AG09319 (cell line): Measurements from ENCODE around the gene NKX2-1.

Experiments used
- DNase-seq: peaks from one replicate; pipeline ENCODE4 v3.0.0-alpha.2; 2010; ENCODE audit warnings: low read depth; ENCODE audit errors: extremely low read depth
- CTCF ChIP-seq: IDR thresholded peaks from 2 replicates; pipeline ENCODE4 v1.5.1; 2011; ENCODE audit warnings: low read depth, mild to moderate bottlenecking, inconsistent platforms, low read length, moderate library complexity

The NKX2-1 gene

DNA sequence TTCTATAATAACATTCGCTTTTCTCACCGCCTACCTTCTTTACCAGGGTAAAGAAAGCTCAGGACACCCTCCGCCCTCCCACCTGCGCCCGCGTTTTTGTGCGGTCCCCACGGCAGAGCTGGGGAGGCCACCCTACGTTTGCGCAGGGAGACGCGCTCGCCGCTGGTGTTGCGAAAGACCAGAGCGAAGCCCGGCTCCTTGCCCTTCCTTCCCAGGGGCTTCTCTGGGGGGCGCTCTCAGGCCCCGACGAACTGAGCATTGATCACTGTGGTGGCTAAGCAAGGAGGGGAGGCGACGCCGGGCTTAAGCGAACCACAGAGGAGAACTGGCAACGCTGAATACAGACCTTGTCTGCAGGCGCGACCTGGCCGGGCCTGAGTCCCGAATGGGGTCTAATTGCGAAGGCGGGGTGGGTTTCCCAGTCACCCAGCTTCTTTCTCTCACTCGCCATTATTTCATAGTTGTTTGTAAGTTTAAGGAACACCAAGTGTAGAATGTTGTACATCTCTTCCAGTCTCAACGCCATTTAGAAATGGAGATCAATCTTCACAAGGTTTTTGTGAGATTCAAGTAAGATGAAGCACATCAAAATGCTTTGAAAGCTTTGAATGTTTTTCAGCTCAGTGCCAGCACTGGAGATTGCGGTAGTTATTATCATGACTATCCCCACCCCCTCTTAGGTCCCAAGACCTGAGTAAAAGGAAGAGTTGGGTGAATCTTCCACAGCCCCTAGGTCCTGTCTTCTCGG, 1.7 kb upstream of the NKX2-1 start:
- no peak for DNase-seq
- TF ChIP-seq CTCF = no peak

DNA sequence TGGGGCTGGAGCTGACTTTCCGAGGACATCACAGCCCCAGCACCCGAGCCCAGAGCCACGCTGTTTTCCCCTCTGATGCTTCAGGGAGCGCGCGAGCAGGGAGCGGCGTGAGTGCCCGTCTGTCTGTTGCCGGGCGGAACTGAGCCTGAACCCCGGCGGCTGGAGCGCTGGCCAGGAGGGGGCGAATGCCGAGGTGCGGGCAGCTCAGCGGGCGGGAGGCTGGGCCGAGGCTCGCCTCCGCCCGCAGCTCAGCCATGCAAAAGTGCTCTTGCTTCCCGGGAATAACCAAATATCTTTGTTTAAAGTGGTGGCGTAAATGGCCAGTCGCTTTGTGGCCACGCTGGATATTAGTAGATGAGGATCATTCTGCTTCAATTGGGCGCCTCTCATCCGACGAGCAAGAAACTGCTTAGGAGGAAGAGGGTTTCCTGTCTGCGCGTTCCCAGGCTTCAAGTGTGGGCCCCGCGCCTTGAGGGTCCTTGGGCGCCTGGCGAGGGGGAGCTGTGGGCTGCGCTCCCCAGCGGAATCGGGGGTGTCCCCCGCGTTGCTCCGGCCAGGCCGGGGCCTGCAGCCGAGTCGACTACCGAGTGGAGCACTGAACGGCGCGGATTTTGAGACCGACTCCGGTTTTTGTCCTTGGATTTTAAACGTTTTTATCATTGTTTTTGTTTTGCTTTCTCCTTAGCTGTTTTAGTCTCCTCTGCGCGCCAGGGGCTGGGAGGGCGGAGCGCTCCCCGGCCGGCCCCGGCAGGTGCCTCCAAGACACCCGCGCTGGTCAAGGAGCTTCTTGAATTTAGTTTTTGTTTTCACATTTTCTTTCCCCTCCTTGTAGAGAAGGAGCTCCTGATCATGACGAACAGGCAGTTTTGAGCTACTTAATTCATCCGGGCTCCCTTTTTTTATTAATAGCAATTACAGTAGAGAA, 831 bp upstream of the NKX2-1 start:
- DNase-seq = no peak
- peak; percentile 33 for TF ChIP-seq CTCF

DNA sequence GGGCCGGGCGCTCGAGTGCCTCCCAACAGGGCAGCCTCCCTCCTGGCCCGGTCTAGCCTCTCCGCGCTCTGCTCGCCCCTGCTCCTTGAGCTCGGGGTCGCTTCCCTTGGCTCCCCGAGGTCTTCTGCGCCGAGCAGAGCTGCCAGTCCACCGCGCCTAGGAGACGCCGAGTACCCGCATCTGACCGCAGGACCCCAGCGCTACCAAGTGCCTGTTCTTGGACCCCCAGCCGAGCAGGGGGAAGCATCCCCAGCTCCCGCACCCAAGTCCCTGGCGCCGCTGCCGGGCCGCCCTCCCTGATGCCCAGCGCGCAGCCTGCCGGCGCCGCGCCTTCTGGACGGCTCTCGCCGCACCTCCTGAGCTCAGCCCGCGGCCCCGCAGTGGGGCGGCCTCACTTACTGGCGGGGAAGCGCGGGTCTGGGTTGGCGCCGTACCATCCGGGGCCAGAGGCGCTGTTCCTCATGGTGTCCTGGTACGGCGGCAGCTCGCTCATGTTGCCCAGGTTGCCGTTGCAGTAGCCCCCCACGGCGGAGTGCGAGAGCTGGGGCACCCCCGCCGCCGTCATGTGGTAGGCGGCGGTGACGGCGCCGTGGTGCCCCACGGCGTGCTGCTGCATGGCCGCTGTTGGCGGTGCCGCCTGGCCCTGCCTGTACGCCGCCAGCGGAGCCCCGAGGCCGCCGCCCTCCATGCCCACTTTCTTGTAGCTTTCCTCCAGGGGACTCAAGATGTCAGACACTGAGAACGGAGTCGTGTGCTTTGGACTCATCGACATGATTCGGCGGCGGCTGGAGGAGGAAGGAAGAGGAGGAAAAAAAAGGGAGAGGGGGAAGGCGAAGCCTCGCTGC, 1.2 kb downstream of the NKX2-1 start:
- TF ChIP-seq CTCF = no peak
- DNase-seq = no peak

DNA sequence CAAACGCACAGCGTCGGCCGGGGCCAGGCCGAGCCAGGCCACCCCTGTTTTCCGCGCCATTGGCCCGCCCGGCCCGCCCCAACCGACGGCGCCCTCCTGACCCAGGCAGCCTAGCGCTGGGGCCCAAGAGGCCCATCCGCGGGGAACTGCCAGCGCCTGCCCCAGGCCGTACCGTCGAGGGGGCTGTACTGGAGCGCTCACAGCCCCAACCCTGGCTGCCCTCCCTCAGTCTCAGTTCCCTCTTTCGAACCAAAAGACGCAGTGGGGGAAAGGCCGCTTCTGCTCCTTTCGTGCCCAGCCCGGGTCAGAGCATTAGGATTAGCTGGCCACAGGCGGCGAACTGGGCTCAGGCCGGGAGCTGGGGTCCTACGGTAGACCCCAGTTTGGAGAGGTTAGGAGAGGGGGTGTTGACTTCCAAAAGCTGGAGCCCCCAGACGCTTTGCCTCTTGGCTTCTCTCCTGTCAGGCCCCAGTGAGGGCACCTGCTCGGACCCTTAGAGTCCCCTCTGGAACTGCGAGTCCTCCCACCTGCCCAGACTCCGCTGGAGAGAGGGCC, 1.9 kb downstream of the NKX2-1 start:
- no peak for TF ChIP-seq CTCF
- no peak for DNase-seq

DNA sequence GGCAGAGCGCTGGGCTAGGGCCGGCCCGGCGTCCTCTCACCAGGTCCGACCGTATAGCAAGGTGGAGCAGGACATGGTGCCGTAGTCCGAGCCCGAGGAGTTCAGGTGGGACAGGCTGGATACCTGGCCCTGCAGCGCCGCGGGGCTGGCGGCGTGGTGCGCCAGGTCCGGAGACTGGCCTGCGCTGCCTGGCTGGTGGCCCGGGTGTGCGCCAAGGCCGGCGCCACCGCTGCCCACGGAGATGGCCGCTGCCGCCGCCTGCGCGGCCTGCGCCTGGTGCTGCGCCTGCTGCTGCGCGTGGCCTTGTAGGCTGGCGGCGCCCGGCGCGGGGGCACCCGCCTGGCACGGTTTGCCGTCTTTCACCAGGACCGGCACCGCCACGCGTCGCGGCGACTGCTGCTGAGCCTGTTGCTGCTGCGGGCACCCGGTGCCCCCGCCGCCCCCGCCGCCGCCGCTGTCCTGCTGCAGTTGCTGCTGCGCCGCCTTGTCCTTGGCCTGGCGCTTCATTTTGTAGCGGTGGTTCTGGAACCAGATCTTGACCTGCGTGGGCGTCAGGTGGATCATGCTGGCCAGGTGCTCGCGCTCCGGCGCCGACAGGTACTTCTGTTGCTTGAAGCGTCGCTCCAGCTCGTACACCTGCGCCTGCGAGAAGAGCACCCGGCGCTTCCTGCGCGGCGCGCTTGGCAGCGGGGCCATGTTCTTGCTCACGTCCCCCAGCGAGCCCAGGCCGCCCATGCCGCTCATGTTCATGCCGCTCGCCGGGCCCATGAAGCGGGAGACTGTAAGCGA, 2.6 kb downstream of the NKX2-1 start:
- no peak for TF ChIP-seq CTCF
- DNase-seq = no peak

DNA sequence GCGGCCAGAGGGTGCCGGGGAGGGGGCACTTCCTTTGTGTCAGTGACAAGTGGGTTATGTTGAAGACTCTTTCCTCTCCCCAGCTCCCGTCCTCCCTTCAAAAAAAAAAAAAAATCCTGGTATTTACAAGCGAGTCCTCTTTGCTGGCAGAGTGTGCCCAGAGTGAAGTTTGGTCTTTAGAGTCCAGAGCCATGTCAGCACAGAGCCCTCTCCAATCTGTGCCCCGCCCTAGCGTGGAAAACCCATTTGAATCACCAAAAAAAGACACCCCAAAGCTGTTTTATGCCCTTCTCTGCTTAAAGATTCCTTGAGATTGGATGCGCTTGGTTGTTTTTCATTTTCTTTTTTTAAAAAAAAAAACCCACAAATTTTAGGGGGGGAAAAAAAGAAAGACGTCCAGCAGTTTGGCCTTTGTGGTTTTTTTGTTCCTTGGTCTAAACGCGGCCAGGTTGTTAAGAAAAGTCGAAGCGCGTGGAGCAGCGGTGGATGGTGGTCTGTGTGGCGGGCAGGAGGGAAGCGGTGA, 3.3 kb downstream of the NKX2-1 start:
- DNase-seq = no peak
- TF ChIP-seq CTCF = no peak
